Measurements from ENCODE around the gene JUN.

DNA sequence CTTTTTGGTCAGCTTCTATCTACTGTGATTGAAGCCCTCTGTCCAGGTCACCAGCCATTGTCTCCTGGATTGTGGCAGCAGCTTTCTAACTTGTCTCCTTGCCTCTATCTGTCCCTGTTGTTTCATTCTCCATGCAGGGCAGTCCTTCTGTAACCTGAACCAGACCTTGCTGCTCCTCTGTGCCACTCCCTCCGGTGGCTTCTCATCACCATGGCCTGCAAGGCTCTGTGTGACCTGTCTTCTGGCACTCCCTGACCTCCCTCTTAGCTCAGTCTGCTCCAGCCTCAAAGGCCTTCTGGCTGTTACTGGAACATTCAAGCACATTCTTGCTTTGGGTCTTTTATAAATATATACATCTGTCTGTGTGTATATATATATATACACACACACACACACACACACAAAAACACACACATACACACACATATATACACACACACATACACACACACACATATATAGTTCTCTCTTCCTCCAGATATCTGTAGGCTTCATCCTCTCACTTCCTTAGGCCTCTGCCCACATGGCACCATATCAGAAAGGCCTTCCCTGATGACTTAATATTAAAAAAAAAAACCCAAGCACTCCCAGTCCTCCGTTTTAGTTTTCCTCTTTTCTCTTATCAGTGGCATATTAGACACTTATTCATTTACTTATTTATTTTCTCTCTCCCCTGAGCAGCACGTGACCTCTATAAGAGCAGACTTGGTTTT lies 21.2 kb upstream of the JUN start:
- TF ChIP-seq EP300 (IDR thresholded peaks at IDR 0.05): no peak
- TF ChIP-seq, protein P1, sequence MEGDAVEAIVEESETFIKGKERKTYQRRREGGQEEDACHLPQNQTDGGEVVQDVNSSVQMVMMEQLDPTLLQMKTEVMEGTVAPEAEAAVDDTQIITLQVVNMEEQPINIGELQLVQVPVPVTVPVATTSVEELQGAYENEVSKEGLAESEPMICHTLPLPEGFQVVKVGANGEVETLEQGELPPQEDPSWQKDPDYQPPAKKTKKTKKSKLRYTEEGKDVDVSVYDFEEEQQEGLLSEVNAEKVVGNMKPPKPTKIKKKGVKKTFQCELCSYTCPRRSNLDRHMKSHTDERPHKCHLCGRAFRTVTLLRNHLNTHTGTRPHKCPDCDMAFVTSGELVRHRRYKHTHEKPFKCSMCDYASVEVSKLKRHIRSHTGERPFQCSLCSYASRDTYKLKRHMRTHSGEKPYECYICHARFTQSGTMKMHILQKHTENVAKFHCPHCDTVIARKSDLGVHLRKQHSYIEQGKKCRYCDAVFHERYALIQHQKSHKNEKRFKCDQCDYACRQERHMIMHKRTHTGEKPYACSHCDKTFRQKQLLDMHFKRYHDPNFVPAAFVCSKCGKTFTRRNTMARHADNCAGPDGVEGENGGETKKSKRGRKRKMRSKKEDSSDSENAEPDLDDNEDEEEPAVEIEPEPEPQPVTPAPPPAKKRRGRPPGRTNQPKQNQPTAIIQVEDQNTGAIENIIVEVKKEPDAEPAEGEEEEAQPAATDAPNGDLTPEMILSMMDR (IDR thresholded peaks at IDR 0.05): no peak

Data from esophagus muscularis mucosa (tissue), 3 donors.